Activated T-cell treated with anti-CD3 and anti-CD28 coated beads for 1 hour (primary cell): ENCODE data around the gene DHRS3.
"Not testable (repeated sequence)": the region's sequence is repeated elsewhere in the genome, so short reads cannot be mapped to it uniquely, and the experiment has no call there.

Source experiments
- DNase-seq: peaks from one replicate; pipeline ENCODE4 v3.0.0-alpha.2; 2020; ENCODE audit warnings: low read depth

The DHRS3 gene

GRCh38 chr1:12574757-12575139 is 43.3 kb downstream of the DHRS3 start:
- no peak for DNase-seq

- no peak for DNase-seq
Observed at GRCh38 chr1:12573015-12573825, 44.8 kb downstream of the DHRS3 start.

- no peak for DNase-seq
Observed at GRCh38 chr1:12572522-12572921, 45.5 kb downstream of the DHRS3 start.

GRCh38 chr1:12570291-12570690 is 47.7 kb downstream of the DHRS3 start:
- no peak for DNase-seq

GRCh38 chr1:12568009-12568767 is 49.8 kb downstream of the DHRS3 start:
- no peak for DNase-seq

GRCh38 chr1:12567288-12567819 is 50.7 kb downstream of the DHRS3 start:
- DNase-seq: no peak

- no peak for DNase-seq
Observed at GRCh38 chr1:12566484-12567287, 51.3 kb downstream of the DHRS3 start.

GRCh38 chr1:12565966-12566352 is 52.1 kb downstream of the DHRS3 start:
- DNase-seq: no peak

- DNase-seq: no peak
Observed at GRCh38 chr1:12565094-12565965, 52.7 kb downstream of the DHRS3 start.

- not testable (repeated sequence) for DNase-seq
Observed at GRCh38 chr1:12564251-12564650, 53.8 kb downstream of the DHRS3 start.

GRCh38 chr1:12562955-12563576 is 54.9 kb downstream of the DHRS3 start:
- no peak for DNase-seq

GRCh38 chr1:12561121-12561520 is 56.9 kb downstream of the DHRS3 start:
- DNase-seq: no peak

GRCh38 chr1:12556957-12557935 is 60.8 kb downstream of the DHRS3 start:
- no peak for DNase-seq

GRCh38 chr1:12556368-12556930 is 61.6 kb downstream of the DHRS3 start:
- DNase-seq: no peak

GRCh38 chr1:12555411-12556367 is 62.3 kb downstream of the DHRS3 start:
- no peak for DNase-seq

GRCh38 chr1:12554521-12555305 is 63.3 kb downstream of the DHRS3 start:
- no peak for DNase-seq

GRCh38 chr1:12553963-12554362 is 64.0 kb downstream of the DHRS3 start:
- DNase-seq: no peak
